Measurements from ENCODE around the gene AGMAT.
"Not testable (repeated sequence)": the region's sequence is repeated elsewhere in the genome, so short reads cannot be mapped to it uniquely, and the experiment has no call there.

The AGMAT gene

GRCh38 chr1:15616373-15617172 is 31.7 kb upstream of the AGMAT start:
- Mint-ChIP-seq H3K4me1 (peaks cover 58% of the 10 kb centered on the region), H3K9me3 (no peaks in the 10 kb centered on the region), H3K36me3 (ENCODE audit: low read depth) (no peaks in the 10 kb centered on the region), H3K27me3 (ENCODE audit: low read depth, poor library complexity) (peaks cover 7% of the 10 kb centered on the region), H3K4me3 (peak overlapping the region; percentile 95), H3K27ac (peak overlapping the region; percentile 96)
- peak; percentile 46 for DNase-seq
- TF ChIP-seq CTCF (IDR thresholded peaks at IDR 0.05), result no peak

GRCh38 chr1:15610167-15610566 is 25.3 kb upstream of the AGMAT start:
- H3K27me3 Mint-ChIP-seq (ENCODE audit: low read depth, poor library complexity), result peaks cover 26% of the 10 kb centered on the region
- peaks cover 9% of the 10 kb centered on the region for H3K4me1 Mint-ChIP-seq
- no peaks in the 10 kb centered on the region for H3K9me3 Mint-ChIP-seq
- no peak for DNase-seq
- no peak overlapping the region for H3K27ac Mint-ChIP-seq
- no peak overlapping the region for H3K4me3 Mint-ChIP-seq
- no peaks in the 10 kb centered on the region for H3K36me3 Mint-ChIP-seq (ENCODE audit: low read depth)
- TF ChIP-seq CTCF (IDR thresholded peaks at IDR 0.05), result no peak

- H3K27me3 Mint-ChIP-seq (ENCODE audit: low read depth, poor library complexity), result peaks cover 26% of the 10 kb centered on the region
- peaks cover 5% of the 10 kb centered on the region for H3K4me1 Mint-ChIP-seq
- DNase-seq, result no peak
- no peak overlapping the region for H3K27ac Mint-ChIP-seq
- no peaks in the 10 kb centered on the region for H3K9me3 Mint-ChIP-seq
- H3K4me3 Mint-ChIP-seq, result no peak overlapping the region
- no peak for TF ChIP-seq CTCF (IDR thresholded peaks at IDR 0.05)
- no peaks in the 10 kb centered on the region for H3K36me3 Mint-ChIP-seq (ENCODE audit: low read depth)
Measured at GRCh38 chr1:15609631-15610030, 24.8 kb upstream of the AGMAT start.

GRCh38 chr1:15605398-15606383 is 20.8 kb upstream of the AGMAT start:
- Mint-ChIP-seq H3K27ac (no peak overlapping the region), H3K9me3 (peaks cover 10% of the 10 kb centered on the region), H3K27me3 (ENCODE audit: low read depth, poor library complexity) (peaks cover 19% of the 10 kb centered on the region), H3K4me3 (no peak overlapping the region), H3K36me3 (ENCODE audit: low read depth) (peaks cover 3% of the 10 kb centered on the region), H3K4me1 (peaks cover 16% of the 10 kb centered on the region)
- TF ChIP-seq CTCF (IDR thresholded peaks at IDR 0.05), result no peak
- no peak for DNase-seq

GRCh38 chr1:15604400-15604799 is 19.5 kb upstream of the AGMAT start:
- Mint-ChIP-seq H3K27me3 (ENCODE audit: low read depth, poor library complexity) (peaks cover 19% of the 10 kb centered on the region), H3K27ac (peak overlapping the region; percentile 96), H3K4me1 (peaks cover 16% of the 10 kb centered on the region), H3K4me3 (peak overlapping the region; percentile 90)
- not testable (repeated sequence) for H3K36me3 Mint-ChIP-seq (ENCODE audit: low read depth); H3K9me3 Mint-ChIP-seq; DNase-seq

- not testable (repeated sequence) for H3K9me3 Mint-ChIP-seq; H3K36me3 Mint-ChIP-seq (ENCODE audit: low read depth); DNase-seq
- H3K27me3 Mint-ChIP-seq (ENCODE audit: low read depth, poor library complexity), result peaks cover 19% of the 10 kb centered on the region
- H3K4me3 Mint-ChIP-seq, result peak overlapping the region; percentile 90
- peak overlapping the region; percentile 96 for H3K27ac Mint-ChIP-seq
- peaks cover 16% of the 10 kb centered on the region for H3K4me1 Mint-ChIP-seq
Measured at GRCh38 chr1:15603966-15604282, 19.1 kb upstream of the AGMAT start.
